Smooth muscle cell (in vitro differentiated cells): ENCODE data around the gene CMC1. TPM values are rescaled to one million over a fixed set of nuclear protein-coding genes. Genes with fewer than 3 reads are reported as not detected.

Experiments used
- DNase-seq: peaks from one replicate; lab custom pipeline; 2025; ENCODE audit not compliant: unreplicated experiment; lab: John Stamatoyannopoulos, UW
- H2AFZ ChIP-seq: fragments of 200-600 bp; sonication (generic); 2 replicates; pipeline ENCODE4 v1.6.0; 2016; ENCODE audit warnings: antibody characterized with exemption, low read depth, mild to moderate bottlenecking
- H3F3A ChIP-seq: fragments of 200-600 bp; sonication (generic); 2 replicates; pipeline ENCODE4 v1.6.0; 2017; ENCODE audit warnings: antibody characterized with exemption, low read depth
- H3K27ac ChIP-seq: fragments of 200-600 bp; sonication (generic); 2 replicates; pipeline ENCODE4 v1.5.1; 2016; ENCODE audit warnings: low read depth, mild to moderate bottlenecking
- H3K27me3 ChIP-seq: fragments of 200-600 bp; sonication (generic); 2 replicates; pipeline ENCODE4 v1.6.1; 2016; ENCODE audit warnings: low read depth, mild to moderate bottlenecking
- H3K36me3 ChIP-seq: fragments of 200-600 bp; sonication (generic); 2 replicates; pipeline ENCODE4 v1.5.1; 2016; ENCODE audit warnings: low read depth
- H3K4me1 ChIP-seq: fragments of 200-600 bp; sonication (generic); 2 replicates; pipeline ENCODE4 v1.5.1; 2016; ENCODE audit warnings: low read depth
- H3K4me2 ChIP-seq: fragments of 200-600 bp; sonication (generic); 2 replicates; pipeline ENCODE4 v1.6.0; 2016; ENCODE audit warnings: mild to moderate bottlenecking
- H3K4me3 ChIP-seq: fragments of 200-600 bp; sonication (generic); 2 replicates; pipeline ENCODE4 v1.5.1; 2016; ENCODE audit warnings: mild to moderate bottlenecking
- H3K79me2 ChIP-seq: fragments of 200-600 bp; sonication (generic); 2 replicates; pipeline ENCODE4 v1.6.0; 2016; ENCODE audit warnings: low read depth, mild to moderate bottlenecking
- H3K9ac ChIP-seq: fragments of 200-600 bp; sonication (generic); 2 replicates; pipeline ENCODE4 v1.6.0; 2016; ENCODE audit warnings: low read depth
- H3K9me3 ChIP-seq: fragments of 200-600 bp; sonication (generic); replicated peaks from 2 replicates; pipeline ENCODE4 v1.5.1; 2016; ENCODE audit warnings: low read depth
- H4K20me1 ChIP-seq: fragments of 200-600 bp; sonication (generic); 2 replicates; pipeline ENCODE4 v1.6.0; 2016; ENCODE audit warnings: low read depth
- WGBS: methylation state at CpG from one replicate; pipeline ENCODE4 v1.1.7; 2016; ENCODE audit warnings: low lambda C conversion rate; 5-methylcytosine and 5-hydroxymethylcytosine counted together
- polyA plus RNA-seq: library from polyadenylated mRNA; unstranded; fragments of >200 nt; fragmentation: Nextera tagmentation; extraction: Ambion mirVana; gene quantifications from 2 replicates; pipeline ENCODE4 v1.2.1, GENCODE V29; 2016
- total RNA-seq: library from RNA; depleted of rRNA; stranded (reverse); fragments of >200 nt; gene quantifications from 2 replicates; pipeline ENCODE4 v1.2.3, GENCODE V29; 2014
- TF ChIP-seq, protein P1 (sequence below): fragments of 200-600 bp; sonication (generic); IDR thresholded peaks from 2 replicates; pipeline ENCODE4 v1.5.1; 2017; ENCODE audit warnings: borderline replicate concordance, mild to moderate bottlenecking, antibody characterized with exemption; ENCODE audit not compliant: insufficient read depth, poor library complexity, severe bottlenecking

Gene CMC1
- total and polyA plus RNA-seq, 2 experiments from 2014 or later, result 23.0 to 41.4 TPM

DNA sequence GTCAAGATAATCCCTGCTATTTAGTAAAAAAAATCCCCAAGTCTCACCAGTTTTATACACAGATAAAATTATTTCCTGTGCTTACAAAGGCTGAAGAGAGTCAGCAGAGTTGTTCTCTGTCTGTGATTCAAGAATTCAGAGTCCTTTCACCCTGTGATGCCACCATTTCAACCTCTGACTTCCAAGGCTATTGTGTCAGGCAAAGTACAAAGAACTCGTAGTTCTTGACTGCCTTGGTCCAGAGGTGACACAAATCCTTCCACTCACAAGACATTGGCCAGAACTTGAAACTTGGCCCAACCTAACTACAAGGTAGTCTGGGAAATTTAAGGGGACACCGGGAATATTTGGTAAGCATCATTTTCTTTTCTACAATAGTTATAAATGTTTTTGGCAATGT is 34.9 kb upstream of the CMC1 start:
- Histone ChIP-seq H3K9me3 (no peaks in the 10 kb centered on the region), H3F3A (no peaks in the 10 kb centered on the region), H4K20me1 (no peaks in the 10 kb centered on the region), H3K27me3 (no peaks in the 10 kb centered on the region), H3K4me3 (no peak overlapping the region), H3K27ac (no peak overlapping the region), H2AFZ (no peak overlapping the region), H3K4me1 (no peaks in the 10 kb centered on the region), H3K36me3 (no peaks in the 10 kb centered on the region), H3K4me2 (no peak overlapping the region), H3K9ac (no peak overlapping the region), H3K79me2 (no peaks in the 10 kb centered on the region)
- TF ChIP-seq, protein P1, sequence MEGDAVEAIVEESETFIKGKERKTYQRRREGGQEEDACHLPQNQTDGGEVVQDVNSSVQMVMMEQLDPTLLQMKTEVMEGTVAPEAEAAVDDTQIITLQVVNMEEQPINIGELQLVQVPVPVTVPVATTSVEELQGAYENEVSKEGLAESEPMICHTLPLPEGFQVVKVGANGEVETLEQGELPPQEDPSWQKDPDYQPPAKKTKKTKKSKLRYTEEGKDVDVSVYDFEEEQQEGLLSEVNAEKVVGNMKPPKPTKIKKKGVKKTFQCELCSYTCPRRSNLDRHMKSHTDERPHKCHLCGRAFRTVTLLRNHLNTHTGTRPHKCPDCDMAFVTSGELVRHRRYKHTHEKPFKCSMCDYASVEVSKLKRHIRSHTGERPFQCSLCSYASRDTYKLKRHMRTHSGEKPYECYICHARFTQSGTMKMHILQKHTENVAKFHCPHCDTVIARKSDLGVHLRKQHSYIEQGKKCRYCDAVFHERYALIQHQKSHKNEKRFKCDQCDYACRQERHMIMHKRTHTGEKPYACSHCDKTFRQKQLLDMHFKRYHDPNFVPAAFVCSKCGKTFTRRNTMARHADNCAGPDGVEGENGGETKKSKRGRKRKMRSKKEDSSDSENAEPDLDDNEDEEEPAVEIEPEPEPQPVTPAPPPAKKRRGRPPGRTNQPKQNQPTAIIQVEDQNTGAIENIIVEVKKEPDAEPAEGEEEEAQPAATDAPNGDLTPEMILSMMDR, result no peak
- 92% methylated on average over 2 of the region's 2 CpGs for WGBS
- no peak for DNase-seq

- no peaks in the 10 kb centered on the region for H3K9me3 ChIP-seq
- H3F3A ChIP-seq, result no peaks in the 10 kb centered on the region
- 91% methylated on average over 7 of the region's 7 CpGs for whole genome bisulfite sequencing
- no peak for DNase-seq
- no peak overlapping the region for H2AFZ ChIP-seq
- no peaks in the 10 kb centered on the region for H3K79me2 ChIP-seq
- TF ChIP-seq, protein P1, result no peak
- no peak overlapping the region for H3K27ac ChIP-seq
- H3K9ac ChIP-seq, result no peak overlapping the region
- no peaks in the 10 kb centered on the region for H4K20me1 ChIP-seq
- no peak overlapping the region for H3K4me2 ChIP-seq
- no peaks in the 10 kb centered on the region for H3K27me3 ChIP-seq
- H3K4me3 ChIP-seq, result no peak overlapping the region
- H3K4me1 ChIP-seq, result no peaks in the 10 kb centered on the region
- H3K36me3 ChIP-seq, result no peaks in the 10 kb centered on the region
Observed at GRCh38 chr3:28207000-28207733, 34.3 kb upstream of the CMC1 start.

DNA sequence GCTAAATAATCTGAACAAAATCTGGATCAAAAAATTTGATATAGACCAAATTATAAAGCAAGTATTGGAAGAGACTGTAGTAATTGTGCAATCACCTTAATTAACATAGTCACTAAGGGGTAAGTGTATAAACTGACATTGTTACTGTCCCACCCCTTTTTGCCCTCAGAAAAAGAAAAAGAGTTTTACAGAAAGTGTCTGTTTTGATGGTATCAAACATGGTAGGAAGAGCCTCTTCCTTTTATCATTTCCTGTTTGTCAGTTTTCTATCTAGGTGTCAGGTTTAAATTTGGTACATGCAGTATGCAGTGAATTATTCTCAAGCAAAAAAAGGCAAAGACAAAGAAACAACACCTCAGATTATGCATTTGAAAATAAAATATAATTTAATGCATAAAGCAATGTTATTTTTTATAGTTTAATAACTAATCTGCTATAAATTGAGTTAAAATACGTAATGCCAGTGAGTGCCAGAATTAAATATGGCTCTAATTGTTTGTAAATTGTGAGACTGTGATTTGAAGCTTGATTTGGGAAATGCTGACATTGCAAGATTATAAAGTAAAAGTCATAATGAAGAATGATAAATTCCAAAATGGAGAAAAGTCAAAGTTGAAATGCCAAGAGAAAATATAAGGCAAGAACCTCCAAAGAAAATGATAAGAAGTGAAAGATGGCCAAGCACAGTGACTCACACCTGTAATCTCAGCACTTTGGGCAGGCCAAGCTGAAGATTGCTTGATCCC is 30.3 kb upstream of the CMC1 start:
- Histone ChIP-seq H3K79me2 (no peaks in the 10 kb centered on the region), H3K4me2 (no peak overlapping the region), H3F3A (no peaks in the 10 kb centered on the region), H3K27ac (no peak overlapping the region), H3K4me1 (no peaks in the 10 kb centered on the region), H3K27me3 (no peaks in the 10 kb centered on the region), H3K9ac (no peak overlapping the region), H3K4me3 (no peak overlapping the region), H4K20me1 (no peaks in the 10 kb centered on the region), H3K36me3 (no peaks in the 10 kb centered on the region), H3K9me3 (no peaks in the 10 kb centered on the region), H2AFZ (no peak overlapping the region)
- no peak for DNase-seq
- TF ChIP-seq, protein P1, result no peak
- WGBS, result 96% methylated on average over 1 of the region's 1 CpG
